GM19395 (cell line): Measurements from ENCODE around the gene EFCC1.

Experiments used
- ATAC-seq: cut with Tn5 transposase; IDR thresholded peaks from one replicate; pipeline ENCODE4 v1.9.1; 2021; ENCODE audit warnings: mild to moderate bottlenecking, moderate library complexity; ENCODE audit not compliant: unreplicated experiment

Gene EFCC1

DNA sequence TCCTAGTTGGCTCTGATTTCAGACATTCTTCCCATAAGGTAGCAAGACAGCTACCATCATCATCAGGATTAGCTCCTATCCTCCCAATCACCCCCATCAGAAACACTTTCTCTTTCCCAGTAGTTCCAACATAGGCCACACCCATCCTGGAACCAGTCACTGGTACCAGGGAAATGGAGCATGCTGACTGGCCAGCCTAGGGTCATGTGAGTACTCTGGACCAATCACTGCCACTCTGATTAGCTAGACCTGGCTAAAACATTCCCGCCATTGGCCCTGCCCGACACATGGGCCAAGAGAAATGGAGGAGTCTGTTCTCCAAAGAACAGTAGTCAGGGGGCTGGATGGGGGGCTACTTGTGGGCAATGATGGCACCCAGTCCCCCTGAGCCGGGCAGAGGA is 12.4 kb downstream of the EFCC1 start:
- no peak for ATAC-seq

DNA sequence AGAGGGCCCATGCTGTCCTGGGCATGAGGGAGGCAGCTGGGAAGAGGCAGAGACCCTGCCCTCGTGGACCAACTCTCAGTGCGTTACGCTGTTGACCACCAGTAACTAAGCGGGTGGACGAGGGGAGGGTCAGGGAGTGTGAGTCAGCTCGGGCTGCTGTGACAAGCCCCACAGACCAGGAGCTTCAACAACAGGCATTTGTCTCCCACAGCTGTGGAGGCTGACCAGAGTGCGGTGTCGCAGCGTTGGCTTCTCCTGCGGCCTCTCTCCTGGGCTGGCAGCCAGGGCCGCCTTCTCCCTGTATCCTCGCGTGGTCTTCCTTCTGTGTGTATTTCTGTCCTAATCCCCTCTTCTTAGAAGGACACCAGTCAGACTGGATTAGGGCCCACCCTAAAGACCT is 13.0 kb downstream of the EFCC1 start:
- no peak for ATAC-seq

DNA sequence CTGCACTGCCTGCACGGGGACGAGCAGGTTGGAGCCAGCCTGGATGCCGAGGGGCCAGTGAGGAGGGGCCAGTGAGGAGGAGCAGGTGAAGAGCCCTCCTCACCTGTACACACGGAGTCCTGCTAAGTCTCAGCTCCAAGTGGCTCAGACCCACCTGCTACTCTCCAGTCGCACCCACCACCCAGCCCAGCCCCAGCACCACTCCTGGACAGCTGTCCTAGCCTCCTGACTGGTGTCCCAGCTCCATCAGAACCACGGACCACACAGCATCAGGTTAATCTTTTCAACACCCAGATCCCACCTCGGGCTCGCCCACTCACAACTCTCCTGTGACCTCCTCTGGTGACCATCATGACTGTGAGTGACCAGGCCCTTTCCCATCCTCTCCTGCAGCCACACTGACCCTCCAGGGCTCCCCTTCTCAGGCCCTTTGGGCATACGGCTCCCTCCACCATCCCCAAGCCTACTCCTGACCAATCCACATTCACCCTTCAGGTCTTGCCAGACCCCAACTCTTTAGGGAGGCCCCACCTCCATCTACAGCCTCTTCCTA is 13.8 kb downstream of the EFCC1 start:
- ATAC-seq, result no peak

DNA sequence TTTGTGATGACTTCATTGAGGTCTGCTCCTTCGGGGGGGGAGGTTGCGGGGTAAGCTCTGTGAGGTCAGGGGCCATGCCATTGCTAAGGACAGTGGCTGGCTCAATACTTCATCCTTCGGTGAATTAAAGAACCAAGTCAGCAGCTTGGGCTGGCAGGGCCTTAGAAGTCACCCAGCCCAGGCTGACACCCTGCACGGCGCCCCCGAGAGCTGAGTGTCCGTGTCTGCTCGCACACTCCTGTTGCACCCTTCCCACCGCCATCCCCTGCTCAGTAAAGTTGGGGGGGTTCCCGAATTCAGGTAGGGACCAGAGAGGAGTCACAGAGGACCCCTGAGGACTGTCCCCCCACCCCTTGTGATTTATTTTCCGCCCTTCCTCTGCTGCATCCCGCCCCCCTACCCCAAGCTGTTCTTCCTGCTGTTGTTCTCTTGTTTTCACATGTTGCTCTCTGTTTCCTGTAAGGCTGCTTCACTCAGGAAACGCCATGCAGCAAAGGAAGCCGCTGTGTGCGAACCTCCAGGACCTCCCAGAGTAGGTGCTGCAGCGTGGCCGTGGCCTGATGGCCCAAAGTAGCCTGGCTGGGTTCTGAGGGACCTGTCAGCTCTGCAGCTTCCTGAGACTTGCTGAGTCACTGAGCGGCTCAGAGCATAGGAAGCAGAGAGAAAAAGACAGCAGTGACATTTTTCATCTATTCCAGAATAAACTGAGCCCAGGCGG is 14.4 kb downstream of the EFCC1 start:
- ATAC-seq, result no peak

DNA sequence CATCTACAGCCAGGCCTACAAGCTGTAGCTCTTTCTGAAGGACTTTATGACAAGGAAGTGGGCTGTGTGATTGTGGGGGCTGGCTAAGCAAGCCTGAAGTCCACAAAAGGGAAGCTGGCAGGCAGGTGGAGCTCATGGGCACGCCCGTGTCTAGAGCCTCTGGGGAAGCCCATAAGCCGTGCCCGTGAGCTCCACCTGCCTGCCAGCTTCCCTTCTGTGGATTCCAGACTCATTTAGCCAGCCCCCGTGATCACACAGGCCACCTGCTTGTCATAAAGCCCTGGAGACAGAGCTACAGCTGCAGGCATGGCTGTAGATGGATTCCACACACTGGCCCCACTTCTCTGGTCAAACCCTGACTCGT is 15.2 kb downstream of the EFCC1 start:
- no peak for ATAC-seq

DNA sequence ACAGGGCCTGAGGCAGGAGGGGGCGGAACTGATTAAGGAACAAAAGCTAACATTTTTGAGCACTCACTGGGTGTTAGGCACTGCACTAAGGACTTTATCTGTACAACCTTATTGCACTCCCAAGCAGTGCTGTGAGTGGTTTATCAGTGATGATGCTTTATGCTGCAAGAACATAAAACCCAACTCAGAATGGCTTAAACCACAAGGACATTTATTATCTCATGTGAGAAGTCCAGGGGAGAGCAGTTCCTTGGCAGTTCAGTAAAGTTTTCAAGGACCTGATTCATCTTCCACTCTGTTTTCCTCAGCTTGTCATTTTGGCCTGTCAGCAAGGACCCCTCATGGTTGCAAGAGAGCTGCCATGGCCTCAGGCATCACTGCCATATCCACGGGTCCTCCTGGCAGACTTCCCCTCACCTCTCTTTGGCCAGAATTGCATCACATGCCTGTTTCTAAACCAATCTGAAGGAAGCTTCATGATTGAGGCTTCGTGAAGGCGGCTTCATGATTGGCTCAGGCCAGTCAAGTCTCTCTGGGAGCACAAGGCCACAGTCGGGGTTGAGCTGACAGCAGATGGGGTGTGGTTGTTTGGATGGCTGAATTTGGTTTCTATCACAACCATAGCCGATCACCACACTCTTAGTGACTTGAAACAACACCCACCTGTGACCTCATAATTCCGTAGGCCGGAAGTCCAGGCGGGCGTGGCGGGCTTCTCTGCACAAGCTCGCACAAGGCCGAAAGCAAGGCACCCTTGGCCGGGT is 15.8 kb downstream of the EFCC1 start:
- peak; percentile 64 for ATAC-seq

DNA sequence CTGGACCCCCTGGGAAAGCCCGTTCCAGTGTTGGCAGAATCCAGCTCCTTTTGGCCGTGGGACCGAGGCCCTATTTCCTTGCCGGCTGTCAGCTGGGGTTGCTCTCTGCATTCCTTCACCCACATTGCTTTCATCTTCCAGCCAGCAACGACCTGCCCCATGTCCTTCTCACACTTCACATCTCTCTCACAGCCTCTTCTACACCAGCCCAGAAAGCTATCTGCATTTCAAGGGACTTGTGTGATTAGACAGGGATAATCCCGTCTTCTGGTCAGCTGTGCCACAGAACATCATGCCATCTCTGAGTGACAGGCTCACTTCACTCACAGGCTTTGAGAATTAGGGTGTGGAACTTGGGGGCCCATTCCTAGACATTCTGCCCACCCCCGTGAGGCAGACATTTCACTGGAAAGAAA is 16.4 kb downstream of the EFCC1 start:
- no peak for ATAC-seq

DNA sequence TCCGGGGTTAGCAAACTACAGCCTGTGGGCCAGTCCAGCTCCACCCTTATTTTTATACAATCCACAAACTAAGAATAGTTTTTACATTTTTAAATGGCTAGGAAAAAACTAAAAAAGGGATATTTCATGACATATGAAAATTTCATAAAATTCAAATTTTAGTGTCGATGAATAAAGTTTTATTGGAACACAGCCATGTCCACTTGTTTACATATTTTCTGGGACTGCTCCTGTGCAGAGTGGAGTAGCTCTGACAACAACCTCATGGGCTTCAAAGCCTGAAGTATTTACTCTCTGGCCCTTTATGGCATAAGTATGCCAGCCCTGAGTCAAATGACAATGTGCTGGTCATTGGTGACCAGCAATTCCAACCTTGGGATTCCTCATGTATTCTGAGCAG is 17.2 kb downstream of the EFCC1 start:
- ATAC-seq, result no peak

DNA sequence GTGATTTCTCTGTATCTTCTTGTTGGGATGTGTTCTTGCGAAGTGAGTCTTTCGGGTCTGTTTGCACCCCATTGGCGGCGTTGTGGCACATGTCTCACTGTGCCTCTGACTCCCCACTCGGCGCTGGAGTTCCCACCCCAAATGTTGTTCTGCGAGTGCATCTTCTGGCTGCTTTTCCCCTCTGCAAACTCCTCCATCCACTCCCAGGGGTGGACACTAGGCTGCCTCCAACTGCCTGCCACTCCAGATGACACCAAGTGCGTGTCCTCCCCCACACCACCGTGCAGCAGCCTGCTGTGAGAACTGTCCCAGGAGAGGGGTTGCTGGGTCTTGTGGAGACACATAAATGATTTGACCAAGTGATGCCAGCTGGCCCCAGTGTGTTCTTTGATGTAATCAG is 17.6 kb downstream of the EFCC1 start:
- ATAC-seq, result no peak

DNA sequence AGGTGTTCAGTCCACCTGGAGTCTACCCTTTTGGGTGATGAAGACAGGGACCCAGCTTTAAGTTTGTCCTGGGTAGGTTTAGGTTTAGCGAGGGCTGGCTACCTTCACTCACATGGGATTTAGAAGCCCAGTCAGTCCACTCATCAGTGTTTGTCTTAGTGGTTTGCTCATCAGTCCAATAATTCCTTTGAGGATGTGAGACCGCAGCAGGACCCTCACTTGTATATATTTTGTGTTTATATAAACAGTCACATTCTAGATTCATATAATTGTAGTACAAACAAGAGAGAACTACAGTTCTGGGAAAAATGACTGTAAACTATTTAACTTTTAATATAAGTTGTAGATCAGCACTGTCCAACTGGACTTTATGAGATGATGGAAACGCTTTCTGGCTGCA is 18.2 kb downstream of the EFCC1 start:
- ATAC-seq, result no peak

DNA sequence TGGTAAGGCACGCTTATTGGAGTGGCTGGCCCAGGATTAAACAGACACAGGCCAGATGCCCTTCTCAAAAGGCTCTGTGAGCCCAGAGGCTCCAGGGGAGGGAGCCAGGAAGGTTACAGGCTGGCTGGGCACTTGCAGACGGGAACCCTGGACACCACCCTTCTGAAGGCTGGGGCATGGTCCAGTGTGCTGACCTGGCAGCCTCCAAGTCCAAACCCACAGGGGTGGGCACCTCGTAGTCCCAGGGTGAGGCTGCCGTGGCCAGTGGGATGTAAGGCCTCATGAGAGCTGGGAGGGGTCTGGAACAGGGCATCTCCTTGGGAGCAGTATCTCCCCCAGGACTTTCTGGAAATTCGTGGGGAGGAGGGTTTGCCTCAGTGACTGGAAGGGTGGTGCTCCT is 19.6 kb downstream of the EFCC1 start:
- no peak for ATAC-seq

DNA sequence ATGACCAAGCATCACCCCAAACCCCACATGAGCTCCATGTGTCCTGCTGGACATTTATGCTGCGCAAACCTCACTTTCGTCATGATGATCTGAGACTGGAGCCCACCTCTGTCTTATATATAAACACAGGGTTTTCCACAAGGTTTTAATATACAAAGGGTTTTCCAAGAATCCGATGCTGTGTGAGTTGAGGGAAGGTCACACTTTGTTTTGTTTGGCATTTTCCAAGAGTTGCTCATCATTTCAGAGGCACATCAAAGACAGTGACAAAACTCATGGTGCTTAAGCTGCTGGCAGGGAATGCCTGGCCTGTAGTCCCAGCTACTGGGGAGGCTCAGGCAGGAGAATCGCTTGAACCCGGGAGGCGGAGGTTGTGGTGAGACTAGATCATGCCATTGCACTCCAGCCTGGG is 20.0 kb downstream of the EFCC1 start:
- no peak for ATAC-seq

DNA sequence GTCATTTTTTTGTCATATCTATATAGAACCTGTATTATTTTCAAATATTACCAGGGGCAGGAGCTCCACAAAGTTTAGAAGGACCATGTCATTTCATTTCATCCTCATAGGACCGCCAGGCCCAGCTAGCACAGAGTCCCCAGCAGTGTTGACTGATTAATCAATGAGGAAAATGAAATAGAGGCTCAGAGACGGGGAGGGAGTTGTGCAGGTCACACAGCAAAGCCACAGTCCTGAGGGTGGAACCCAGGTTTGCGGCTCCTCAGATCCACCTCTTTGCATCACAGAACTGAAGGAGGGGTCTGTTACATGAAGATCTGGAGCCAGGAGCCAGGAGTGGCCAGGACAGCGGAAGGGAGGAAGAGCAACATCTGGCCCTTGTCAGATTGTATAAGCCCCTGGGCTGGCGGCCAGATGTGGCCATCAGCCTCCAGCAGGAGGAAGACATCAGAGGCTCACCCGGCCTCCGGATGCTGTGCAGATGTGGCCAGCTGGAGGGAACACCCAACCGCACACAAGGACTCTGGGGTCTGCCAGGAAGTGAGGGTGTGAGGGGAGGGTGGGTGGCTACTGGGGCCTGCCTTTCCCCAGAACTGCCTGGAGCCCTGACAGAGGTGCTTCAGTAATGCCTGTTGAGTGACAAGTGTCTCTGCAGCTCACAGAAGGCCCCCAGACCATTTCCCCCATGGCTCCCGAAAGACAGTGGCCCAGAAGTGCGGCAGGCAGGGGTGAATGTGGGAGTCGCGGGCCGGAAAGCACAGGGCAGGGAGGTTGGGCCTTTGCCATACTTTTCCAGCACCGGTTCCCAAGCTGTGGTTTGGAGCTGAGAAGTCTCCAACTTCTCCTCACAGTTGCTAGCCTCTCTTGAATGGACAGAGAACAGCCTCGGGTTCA is 21.3 kb downstream of the EFCC1 start:
- ATAC-seq, result no peak

DNA sequence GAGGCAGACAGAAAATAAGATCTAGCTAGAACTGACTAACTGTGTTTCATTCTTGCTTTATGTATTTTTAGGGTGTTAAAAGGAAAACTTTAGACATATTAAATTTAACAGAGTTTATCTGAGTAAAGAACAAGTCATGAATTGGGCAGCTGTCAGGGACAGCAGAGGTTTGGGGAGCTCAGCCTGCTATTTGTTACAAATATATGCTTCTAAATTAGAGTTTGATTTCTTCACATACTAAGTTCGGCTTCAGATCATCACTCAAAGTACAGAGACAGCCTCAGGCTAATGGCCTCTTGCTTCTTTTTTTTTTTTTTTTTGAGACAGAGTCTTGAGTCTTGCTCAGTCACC is 21.9 kb downstream of the EFCC1 start:
- ATAC-seq, result no peak

DNA sequence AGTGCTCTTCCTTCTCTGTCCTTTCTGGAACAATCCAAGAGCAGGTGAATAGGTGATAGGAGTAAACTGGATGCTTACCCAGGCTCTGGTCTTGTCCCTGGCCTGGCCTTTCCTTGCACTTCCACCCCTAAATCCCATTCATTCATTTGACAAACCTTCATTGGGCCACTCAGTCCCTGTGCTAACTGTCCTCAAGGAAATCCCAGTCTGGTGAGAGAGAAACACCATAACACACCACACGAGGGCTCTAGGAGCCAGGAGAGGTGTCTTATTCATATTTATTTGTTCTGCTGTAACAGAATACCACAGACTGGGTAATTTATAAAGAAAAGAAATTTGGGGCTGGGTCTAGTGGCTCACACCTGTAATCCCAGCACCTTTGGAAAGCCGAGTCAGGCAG is 22.8 kb downstream of the EFCC1 start:
- no peak for ATAC-seq

DNA sequence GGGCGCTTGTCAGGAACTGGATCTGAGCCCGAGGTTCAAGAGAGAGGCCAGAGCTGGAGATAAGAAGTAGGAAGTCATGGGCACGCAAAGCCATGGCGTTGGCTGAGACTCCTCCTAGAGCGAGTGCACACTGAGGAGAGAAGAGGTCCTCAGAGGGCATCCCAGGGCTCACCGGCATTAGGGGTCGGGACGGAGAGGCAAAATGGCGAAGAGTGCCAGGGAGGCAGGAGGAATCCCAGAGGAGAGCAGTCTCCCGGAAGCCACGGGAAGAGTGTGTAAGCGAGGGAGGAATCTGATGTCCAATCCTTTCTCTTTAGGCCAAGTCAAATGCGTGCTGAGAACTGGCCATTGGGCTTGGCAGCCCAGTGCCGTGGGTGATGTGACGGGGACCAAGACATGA is 24.0 kb downstream of the EFCC1 start:
- no peak for ATAC-seq

DNA sequence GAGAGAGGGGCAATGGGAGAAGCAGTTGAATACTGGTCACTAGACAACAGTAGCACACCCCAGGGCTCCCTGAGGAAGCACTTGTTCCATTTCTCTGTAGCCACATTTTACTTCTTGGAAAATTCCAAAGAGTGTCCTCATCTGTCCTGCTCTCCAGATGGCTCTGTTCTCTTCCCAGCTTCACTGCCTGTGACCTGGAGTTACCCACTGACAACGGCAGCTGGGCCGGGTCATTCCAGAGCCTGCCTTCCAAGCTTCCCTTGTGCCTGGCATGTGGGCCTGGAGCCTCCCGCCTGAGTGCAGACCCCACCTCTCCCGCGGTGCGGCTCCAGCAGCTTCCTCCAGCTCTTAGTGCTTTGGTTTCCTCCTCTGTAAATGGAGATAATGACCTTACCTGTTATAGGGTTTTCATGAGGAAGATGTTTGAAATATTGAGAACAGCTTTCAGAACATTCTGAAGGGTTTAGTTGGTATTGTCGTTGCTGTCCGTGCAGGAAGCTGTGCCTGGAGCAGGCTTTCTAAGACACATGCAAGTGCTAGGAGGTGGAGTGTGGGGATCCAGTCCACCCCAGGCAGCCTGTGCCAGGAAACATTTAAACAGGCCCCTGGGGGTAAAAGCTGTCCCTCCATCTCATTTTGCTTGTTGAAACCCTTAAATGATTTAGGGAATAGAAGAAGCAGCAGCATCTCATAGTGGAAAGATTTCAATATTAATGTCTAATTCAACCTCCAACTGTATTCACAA is 24.8 kb downstream of the EFCC1 start:
- ATAC-seq, result no peak

DNA sequence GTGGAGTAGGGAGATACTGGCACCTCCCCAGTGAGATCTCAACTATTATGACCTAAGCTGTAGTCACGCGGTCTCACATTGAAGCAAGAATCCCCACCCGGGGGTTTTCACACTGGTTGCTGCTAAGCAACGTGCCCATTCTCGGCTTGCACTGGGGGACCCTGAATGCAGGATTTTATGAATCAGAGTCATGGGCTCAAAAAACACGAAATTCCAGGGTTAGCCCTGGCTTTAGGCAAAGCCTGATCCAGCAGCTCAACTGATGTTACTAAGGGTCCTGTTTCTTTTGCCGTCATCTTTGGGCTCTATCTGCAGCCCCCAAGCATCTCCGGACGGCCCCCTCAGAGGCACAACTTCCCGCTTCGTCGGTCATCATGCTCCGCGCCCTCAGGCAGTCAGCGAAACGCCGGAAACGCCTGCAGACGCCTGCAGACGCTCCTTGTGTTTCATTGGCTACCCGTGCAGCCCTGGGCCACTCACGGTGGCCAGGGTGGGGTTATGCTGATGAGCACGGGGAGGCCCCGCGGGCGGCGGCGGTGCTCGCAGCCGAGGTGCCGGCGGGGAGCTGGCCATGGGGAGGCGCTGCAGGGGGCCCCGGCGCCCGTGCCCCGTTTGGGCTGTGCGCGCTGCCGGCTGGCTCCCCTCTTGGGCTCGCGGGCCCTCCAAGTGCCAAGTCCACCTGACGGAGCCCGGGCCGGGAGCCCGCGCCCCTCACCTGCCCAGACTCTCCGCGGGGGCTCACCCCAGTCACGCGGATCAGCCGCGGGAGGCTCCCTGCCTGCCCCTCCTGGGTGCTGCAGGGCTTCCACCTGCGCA is 25.8 kb downstream of the EFCC1 start:
- ATAC-seq, result peak; percentile 99

DNA sequence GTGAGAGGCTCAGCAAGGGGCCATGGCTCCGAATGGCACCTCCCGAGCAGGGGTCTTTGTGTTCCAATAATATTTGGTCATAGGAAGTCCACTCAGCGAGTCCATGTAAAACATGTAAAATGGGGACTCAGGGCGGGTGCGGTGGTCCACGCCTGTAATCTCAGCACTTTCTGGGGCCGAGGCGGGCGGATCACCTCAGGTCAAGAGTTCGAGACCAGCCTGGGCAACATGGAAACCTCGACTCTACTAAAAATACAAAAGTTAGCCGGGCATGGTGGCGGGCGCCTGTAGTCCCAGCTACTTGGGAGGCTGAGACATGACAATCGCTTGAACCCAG is 26.4 kb downstream of the EFCC1 start:
- no peak for ATAC-seq

DNA sequence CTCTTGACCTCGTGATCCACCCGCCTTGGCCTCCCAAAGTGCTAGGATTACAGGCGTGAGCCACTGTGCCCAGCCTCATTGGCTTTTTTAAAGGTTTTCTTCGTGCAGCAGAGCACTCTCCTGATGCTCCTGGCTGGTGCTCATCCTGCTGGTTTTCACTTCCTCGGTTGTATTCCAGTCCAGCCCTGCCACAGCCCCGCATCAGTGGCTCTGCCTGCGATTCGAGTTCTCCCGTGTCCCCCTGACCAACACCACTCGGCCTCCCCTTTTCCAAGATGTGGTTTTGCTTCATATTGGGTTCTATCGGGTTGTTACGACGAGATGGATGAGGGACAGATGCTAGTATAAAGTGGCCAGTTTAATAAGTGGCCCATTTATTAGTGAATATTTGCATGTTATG is 27.8 kb downstream of the EFCC1 start:
- ATAC-seq, result no peak
